Ectodermal cell (in vitro differentiated cells): ENCODE results near the gene MRPL27.
"Not testable (repeated sequence)": the region's sequence is repeated elsewhere in the genome, so short reads cannot be mapped to it uniquely, and the experiment has no call there.

Experiments
- H3K27ac ChIP-seq: 2 replicates; pipeline ENCODE4 v1.7.0; 2013; ENCODE audit warnings: mild to moderate bottlenecking, low read depth, low read length; ENCODE audit not compliant: insufficient read depth, poor library complexity, severe bottlenecking
- H3K27me3 ChIP-seq: 2 replicates; pipeline ENCODE4 v1.7.0; 2013; ENCODE audit warnings: mild to moderate bottlenecking, low read length; ENCODE audit not compliant: insufficient read depth, control insufficient read depth, poor library complexity, severe bottlenecking
- H3K36me3 ChIP-seq: one replicate; pipeline ENCODE4 v1.7.0; 2013; ENCODE audit warnings: low read length; ENCODE audit not compliant: control insufficient read depth, insufficient read depth
- H3K4me1 ChIP-seq: one replicate; pipeline ENCODE4 v1.7.0; 2013; ENCODE audit warnings: low read length; ENCODE audit not compliant: control insufficient read depth, insufficient read depth
- H3K4me3 ChIP-seq: 2 replicates; pipeline ENCODE4 v1.7.0; 2013; ENCODE audit warnings: low read depth, low read length, control low read depth; ENCODE audit not compliant: insufficient read depth
- H3K9me3 ChIP-seq: 2 replicates; pipeline ENCODE4 v1.7.0; 2013; ENCODE audit warnings: mild to moderate bottlenecking, low read length, moderate library complexity; ENCODE audit not compliant: control insufficient read depth
- WGBS, 2 experiments: methylation state at CpG; one replicate each; pipeline ENCODE4 v1.1.7; 2013; ENCODE audit warnings: missing lambda C conversion rate in 2 of 2; 5-methylcytosine and 5-hydroxymethylcytosine counted together

The MRPL27 gene

DNA sequence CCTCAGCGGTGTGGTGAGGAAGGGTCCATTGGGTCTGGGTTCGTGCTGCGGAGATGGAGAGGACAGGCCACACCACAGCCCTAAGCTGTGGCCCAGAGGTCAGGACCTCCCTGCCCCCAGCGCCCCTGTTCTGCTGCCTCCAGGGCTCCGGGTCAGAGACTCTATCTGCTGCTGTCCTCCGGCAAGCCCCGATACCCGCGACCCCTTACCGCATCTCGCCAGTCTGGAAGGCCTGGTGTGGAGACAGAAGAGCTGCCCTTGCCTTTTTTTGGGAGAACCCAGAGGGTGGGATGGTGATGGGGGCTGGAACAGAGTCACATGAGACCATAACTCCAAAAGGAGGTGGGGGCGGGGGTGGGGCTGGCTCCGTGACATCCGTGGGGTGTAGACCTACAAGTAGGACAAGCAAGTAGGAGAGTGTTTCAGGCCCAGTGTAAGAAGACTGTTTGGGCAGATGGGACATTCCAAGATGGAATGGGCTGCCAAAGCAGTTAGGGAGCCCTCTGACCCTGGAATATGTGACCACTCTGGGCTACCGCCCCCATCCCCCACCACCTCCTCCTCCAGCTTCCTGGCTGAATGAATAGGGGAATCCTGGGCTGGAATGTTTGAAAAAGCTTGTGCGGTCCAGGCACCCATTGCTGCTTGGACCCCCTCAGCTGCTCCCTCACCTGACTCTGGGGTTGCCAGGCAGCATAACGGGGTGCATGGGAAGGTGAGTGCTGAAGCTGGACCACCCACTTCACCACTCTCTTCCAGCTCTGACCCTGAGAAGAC, 25.7 kb downstream of the MRPL27 start:
- no peaks in the 10 kb centered on the region for H3K36me3 ChIP-seq
- H3K27me3 ChIP-seq = peaks cover 16% of the 10 kb centered on the region
- peak overlapping the region; percentile 60 for H3K4me3 ChIP-seq
- WGBS, 2 experiments = 11 to 14% methylated on average over 17 of the region's 17 CpGs
- no peak overlapping the region for H3K27ac ChIP-seq
- peaks cover 18% of the 10 kb centered on the region for H3K4me1 ChIP-seq
- H3K9me3 ChIP-seq = no peaks in the 10 kb centered on the region

DNA sequence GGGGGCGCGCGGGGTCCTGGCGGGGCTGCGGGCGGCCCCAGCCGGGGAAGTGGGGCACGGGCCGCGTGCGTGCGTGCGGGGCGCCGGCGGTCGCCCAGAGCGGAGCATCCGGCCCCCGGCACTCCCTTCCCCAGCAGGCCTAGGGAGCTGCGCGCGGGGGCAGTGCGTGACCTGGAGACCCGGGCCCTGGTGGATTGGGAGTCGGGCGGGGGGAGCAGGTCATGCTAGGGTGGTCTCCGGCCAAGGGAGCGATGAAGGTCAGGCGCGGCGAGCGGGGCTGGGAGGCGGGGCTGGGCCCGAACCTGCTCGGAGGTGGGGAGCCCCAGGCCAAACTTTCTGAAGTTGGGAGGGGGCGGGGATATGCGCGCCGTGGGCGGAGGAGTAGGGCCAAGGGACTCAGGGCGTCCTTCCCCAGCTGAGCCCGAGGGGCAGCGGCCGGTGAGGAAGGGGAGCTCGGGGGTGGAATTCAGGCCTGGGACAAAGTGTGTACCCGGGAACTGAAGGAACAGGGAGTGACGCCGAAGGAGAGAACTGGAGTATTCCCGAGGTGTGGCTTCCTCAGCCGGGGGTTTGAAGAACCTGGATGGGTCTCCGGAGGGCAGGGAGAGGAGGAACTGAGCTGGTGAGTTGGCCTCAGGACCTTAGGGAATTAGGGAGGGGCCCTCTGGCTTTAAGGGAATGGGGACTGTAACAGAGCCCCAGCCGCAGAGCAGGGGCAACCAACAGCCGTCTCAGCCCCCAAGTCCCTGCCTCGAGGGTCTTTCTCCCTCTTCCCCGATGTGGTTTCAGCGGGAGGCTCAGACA, 26.5 kb downstream of the MRPL27 start:
- Histone ChIP-seq H3K36me3 (no peaks in the 10 kb centered on the region), H3K9me3 (no peaks in the 10 kb centered on the region), H3K4me3 (peak overlapping the region; percentile 60), H3K4me1 (peaks cover 18% of the 10 kb centered on the region), H3K27me3 (peaks cover 16% of the 10 kb centered on the region), H3K27ac (no peak overlapping the region)
- 1% methylated on average over 57 of the region's 57 CpGs for WGBS, 2 experiments

DNA sequence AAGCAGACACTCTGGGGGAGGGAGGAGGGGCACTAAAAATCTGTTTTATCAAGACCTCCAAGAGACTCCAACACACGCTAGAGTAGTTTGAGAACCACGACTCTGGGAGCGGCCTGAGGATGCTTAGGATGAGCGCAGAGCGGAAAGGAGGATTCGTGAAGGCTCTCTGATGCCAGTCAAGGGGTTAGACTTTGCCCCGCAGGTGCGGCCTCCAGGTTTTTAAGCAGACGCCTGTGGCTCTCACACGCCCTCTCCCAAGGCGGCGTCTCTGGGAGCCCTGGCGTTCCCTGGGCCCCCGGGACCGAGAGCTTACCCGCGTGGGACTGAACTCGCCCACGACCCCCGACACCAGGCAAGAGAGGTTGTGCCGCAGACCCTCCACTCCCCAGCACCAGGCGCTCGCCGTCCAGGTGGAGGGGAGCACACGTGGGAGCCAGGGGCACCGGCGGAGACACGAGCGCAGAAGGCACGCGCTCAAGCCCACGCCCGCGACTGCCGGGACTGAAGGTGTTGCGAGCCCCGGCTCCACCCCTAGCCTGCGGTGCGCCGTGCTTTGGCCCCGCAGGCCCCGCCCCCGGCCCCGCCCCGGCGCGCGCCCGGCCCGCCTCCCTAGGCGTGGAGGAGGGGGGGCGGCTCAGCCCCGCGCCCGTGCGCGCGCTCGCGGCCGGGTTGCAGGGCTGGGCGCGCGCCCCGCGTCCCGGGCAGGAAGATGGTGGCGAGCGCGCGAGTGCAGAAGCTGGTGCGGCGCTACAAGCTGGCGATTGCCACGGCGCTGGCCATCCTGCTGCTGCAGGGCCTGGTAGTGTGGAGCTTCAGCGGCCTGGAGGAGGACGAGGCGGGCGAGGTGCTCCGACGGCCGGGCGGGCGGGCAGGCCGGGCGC, 27.3 kb downstream of the MRPL27 start, which contains the start of gene XYLT2:
XYLT2 (plus strand) TSS at position 695 of the 881 bp plus-strand sequence; CDS start at position 710, 15 bp downstream.
- Histone ChIP-seq H3K4me3 (peak within 1 kb of the TSS; percentile 60), H3K27ac (no peak within 1 kb of the TSS), H3K27me3 (peaks cover 16% of the 10 kb centered on the region), H3K4me1 (peaks cover 18% of the 10 kb centered on the region), H3K9me3 (no peaks in the 10 kb centered on the region), H3K36me3 (no peaks in the 10 kb centered on the region)
- WGBS, 2 experiments = 4% methylated on average over 87 of the region's 87 CpGs

DNA sequence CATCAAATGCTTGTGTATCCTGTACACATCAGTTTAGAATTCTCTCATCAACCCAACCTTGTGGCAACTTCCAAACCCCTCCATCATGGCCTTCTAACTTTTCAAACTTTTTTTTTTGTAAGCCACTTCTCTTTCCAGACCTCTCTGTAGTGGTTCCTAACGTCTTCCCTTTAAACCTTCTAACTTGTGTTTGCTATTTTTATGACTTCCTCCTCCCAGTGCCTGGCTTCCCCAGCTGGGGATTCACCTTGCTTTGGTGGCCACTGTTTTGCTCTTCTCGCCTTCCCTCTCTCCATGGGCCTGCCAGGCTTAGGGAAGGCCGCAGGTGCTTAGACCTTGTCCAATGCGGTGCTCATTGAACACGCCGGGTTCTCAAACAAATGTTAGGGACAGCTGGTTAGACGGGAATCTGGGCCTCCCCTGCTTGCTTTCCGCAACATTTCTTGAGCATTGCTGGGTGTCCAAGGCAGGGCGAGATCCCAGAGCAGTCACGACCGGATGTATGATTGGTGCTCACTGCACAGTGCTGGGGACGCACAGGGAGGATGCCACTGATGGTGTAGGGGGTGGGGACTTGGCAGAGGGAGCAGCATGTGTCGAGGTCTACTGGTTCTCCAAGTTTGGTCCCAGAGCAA, 28.1 kb downstream of the MRPL27 start:
- 87% methylated on average over 13 of the region's 13 CpGs for WGBS, 2 experiments
- Histone ChIP-seq H3K9me3 (no peaks in the 10 kb centered on the region), H3K27me3 (peaks cover 16% of the 10 kb centered on the region), H3K4me3 (no peak overlapping the region), H3K27ac (no peak overlapping the region), H3K36me3 (no peaks in the 10 kb centered on the region), H3K4me1 (peaks cover 18% of the 10 kb centered on the region)

DNA sequence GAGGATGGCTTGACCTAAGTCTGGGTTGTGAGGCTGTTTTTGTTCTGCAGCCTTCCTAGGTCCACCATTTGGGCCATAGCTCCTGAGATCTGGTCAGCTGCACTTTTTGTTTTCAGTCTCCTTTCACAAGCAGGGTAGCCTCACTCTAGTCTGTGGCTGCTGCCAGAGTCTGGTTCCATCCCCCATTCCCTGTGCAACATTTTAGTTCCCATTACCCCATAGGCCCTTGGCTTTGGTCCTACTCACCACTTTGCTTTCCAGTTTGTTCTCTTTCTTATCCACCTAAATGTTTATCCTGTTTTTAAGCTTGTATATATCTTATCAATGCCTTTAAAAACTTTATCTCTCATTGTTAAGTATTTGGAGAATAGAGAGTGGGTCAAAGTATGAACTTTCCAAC, 33.6 kb downstream of the MRPL27 start:
- Histone ChIP-seq H3K36me3 (no peaks in the 10 kb centered on the region), H3K4me1 (no peaks in the 10 kb centered on the region), H3K9me3 (no peaks in the 10 kb centered on the region), H3K4me3 (no peak overlapping the region), H3K27me3 (peaks cover 2% of the 10 kb centered on the region), H3K27ac (no peak overlapping the region)

DNA sequence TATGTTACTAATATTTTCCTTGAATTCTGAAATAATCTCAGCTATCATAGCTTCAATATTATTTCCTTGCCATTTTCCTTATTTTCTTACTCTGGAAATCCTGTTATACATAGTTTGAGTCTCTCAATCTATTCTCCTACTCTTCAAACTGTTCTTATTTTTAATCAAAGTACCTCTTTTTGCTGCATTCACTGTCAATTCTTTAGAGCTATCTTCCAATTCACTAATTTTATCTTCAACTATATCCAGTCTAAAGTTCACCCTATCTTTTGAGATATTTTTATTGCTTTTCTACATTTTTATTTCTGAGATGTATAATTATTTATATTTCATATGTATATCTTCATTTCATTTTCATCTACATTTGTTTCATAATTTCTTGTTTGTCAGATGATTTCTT, 34.3 kb downstream of the MRPL27 start:
- no peaks in the 10 kb centered on the region for H3K4me1 ChIP-seq
- no peak overlapping the region for H3K27ac ChIP-seq
- H3K27me3 ChIP-seq = no peaks in the 10 kb centered on the region
- H3K36me3 ChIP-seq = no peaks in the 10 kb centered on the region
- no peaks in the 10 kb centered on the region for H3K9me3 ChIP-seq
- H3K4me3 ChIP-seq = no peak overlapping the region

DNA sequence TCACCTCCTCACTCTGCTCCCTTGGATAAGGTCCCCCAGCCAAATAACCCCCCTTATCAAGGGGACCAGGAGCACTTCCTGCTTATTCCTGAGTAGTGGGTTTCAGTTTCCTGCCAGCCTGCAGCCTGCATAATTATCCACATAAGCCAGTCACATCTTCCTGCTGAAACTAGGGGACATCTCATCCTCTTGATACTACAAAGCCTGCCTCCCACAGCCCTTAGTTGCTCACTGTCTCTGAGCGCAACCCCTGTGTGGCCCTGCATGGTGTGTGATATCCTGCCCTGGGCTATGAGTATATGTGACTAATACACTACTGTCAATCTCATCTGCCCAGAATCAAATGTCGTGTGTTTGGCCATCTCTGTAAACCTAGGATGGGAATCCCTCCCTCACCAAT, 35.0 kb downstream of the MRPL27 start:
- Histone ChIP-seq H3K4me3 (no peak overlapping the region), H3K9me3 (no peaks in the 10 kb centered on the region), H3K4me1 (no peaks in the 10 kb centered on the region), H3K36me3 (no peaks in the 10 kb centered on the region), H3K27me3 (no peaks in the 10 kb centered on the region), H3K27ac (no peak overlapping the region)
- 100% methylated on average over 1 to 2 of the region's 2 CpGs for WGBS, 2 experiments

DNA sequence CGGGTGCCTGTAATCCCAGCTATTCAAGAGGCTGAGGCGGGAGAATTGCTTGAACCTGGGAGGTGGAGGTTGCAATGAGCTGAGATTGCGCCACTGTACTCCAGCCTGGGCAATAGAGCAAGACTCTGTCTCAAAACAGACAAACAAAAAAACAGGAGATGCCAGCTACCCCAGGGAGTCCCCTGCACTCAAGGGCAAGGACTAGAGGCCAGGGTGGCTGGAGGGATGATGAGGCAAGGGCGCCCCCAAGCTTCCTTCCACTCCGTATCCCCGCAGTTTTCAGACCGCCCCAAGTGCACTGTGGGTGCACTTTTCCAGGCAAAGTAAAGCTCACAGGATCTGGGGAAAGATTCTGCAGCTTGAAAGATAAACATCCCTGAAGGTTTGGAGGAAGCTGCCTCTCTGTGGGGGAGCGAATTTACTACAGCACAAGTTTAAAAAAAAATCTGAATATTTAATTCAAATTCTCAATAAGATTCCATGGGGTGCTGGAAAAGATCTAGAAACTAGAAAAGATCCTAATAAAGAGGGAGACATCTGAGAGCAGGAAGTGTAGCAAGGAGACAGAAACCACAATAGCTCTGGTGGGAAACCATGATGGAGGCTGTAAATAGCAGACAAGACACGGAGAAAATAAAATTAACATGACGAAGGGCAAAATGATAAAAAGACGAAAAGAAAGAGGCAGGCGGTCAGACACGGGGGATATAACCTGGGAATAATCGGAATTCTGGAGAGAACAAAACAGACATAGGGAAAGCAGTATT, 39.5 kb downstream of the MRPL27 start:
- H3K36me3 ChIP-seq = not testable (repeated sequence)
- WGBS, 2 experiments = 79 to 80% methylated on average over 9 to 11 of the region's 14 CpGs

DNA sequence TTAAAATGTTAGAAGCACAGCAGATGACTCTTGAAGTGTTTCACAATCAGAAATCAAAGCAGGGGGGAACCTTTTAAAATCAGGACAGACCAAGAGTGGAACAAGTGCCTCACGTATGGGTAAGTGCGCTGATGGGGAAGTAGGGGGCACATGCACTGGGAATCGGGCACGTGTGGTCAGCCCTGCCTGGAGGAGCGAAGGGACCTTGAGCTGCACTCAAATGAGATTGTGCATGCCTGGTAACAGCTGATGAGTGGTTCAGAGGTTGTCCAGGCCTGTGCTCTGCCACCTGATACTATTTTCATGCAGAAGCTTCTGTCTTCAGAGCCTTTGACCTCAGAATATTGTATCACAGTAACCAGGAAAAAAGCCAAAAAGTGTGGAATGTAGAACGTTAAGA, 40.8 kb downstream of the MRPL27 start:
- H3K4me1 ChIP-seq = peaks cover 6% of the 10 kb centered on the region
- H3K9me3 ChIP-seq = no peaks in the 10 kb centered on the region
- WGBS, 2 experiments = 88% methylated on average over 6 of the region's 6 CpGs

More for the DNA sequence above, 39.5 kb downstream of the MRPL27 start:
- H3K4me1 ChIP-seq, H3K27me3 ChIP-seq, H3K27ac ChIP-seq, H3K4me3 ChIP-seq, H3K9me3 ChIP-seq: not testable (repeated sequence)

More for the DNA sequence above, 40.8 kb downstream of the MRPL27 start:
- Histone ChIP-seq H3K4me3 (no peak overlapping the region), H3K36me3 (no peaks in the 10 kb centered on the region), H3K27me3 (no peaks in the 10 kb centered on the region), H3K27ac (no peak overlapping the region)
